Ramos (cell line): ENCODE measurements around the gene UBLCP1.

Source experiments
- in situ Hi-C: fragments of 300-500 bp; cut with MboI; formaldehyde crosslinking; loops from one replicate; pipeline ENCODE4 v1.14.3; 2022; ENCODE audit warnings: low sequenced_read_pairs; ENCODE audit not compliant: unreplicated experiment

The UBLCP1 gene

DNA sequence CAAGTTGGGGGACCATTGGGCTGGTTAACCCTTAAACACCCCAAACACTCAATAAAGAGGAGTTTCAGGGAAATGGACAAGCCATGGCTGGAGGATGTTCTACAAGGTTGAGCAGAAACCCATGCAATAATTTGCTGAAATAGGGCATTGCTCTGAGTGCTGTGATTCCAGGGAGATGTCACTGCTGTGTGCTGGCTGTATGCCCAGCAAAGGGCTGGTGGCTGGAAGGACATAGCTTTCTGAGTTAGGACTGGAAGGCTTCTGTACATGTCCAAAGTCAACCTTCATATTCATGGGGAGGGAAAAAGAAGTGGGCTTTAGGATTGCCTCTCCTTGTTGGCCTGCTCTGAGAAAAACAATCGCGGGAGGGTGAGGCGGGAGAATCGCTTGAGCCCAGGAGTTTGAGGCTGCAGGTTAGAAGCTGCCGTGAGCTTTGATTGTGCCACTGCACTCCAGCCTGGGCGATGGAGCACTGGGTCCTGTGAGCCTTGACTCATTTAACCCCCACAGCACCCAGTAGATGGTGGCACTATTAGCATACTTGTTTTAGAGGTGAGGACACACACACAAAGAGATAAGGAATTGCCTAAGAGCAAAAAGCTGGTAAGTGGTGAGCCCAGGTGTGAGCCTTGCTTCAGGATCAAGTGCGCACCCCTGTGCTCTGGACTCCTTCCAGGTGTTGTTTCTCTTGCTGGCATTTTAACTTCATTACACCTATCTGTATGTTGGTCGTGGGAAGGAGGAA, 46.8 kb downstream of the UBLCP1 start:
- in situ Hi-C loops, result loop anchor here (10.0 kb wide), 1 partner anchor 155 kb away; no protein-coding TSS in a partner anchor

DNA sequence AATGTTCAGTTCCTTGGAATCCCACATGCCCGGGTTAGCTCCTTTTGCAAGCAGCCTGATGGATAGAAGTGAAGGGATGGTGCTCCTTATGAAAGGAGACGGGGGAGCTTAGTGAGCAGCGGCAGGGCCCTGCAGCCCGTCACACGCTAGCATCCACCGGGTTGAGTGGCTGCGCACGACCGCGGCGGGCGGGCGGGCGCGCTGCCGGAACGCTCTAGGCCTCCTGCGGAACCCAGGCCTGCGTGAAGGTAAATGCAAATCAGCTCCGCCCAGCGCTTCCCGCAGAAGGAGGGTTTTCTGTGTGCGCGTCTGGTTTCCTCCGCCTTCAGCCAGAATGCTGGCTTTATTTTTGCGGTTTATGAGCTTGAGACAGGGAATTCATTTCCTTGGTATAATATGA, 47.4 kb downstream of the UBLCP1 start:
- in situ Hi-C loops, result loop anchor here (10.0 kb wide), 1 partner anchor 156 kb away; no protein-coding TSS in a partner anchor

DNA sequence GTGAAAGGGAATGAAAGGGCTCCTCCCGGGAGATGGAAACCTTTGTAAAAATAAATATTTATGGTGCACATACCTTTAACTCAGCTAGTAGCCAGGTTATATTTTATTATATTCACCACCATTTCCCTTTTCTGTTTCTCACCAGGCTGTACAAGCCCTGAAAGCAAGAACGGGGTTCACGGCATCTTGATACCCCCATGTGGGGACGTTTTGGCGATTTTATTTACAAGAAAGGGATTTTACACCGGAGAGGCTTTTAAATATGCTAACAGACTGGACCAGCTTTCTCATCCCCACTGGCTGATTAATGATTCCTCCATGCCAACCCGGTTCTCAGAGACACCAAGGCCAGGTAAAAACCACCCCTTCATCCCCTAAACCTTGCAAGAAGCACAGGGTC, 48.0 kb downstream of the UBLCP1 start:
- in situ Hi-C loops, result loop anchor here (10.0 kb wide), 1 partner anchor 156 kb away; no protein-coding TSS in a partner anchor

DNA sequence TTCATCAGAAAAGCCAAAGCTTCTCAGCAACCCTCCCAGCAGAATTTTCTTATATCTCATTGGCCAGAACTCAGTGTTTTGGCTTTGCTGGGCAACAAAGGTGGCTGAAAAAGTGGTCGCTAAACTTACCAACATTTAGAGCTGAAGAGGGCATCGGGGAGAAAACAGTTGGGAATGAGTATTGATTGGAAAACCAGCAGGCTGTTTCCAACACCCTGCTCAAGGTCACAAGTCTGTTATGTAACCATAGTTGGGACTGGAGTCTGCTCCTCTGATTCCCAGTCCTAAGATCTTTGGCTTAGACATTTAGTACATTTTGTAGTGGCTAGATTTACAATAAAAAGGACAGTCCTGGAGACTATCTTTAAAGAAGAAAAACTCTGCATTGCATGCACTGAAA, 50.1 kb downstream of the UBLCP1 start:
- in situ Hi-C loops, result loop anchor here (10.0 kb wide), 1 partner anchor 158 kb away; no protein-coding TSS in a partner anchor

DNA sequence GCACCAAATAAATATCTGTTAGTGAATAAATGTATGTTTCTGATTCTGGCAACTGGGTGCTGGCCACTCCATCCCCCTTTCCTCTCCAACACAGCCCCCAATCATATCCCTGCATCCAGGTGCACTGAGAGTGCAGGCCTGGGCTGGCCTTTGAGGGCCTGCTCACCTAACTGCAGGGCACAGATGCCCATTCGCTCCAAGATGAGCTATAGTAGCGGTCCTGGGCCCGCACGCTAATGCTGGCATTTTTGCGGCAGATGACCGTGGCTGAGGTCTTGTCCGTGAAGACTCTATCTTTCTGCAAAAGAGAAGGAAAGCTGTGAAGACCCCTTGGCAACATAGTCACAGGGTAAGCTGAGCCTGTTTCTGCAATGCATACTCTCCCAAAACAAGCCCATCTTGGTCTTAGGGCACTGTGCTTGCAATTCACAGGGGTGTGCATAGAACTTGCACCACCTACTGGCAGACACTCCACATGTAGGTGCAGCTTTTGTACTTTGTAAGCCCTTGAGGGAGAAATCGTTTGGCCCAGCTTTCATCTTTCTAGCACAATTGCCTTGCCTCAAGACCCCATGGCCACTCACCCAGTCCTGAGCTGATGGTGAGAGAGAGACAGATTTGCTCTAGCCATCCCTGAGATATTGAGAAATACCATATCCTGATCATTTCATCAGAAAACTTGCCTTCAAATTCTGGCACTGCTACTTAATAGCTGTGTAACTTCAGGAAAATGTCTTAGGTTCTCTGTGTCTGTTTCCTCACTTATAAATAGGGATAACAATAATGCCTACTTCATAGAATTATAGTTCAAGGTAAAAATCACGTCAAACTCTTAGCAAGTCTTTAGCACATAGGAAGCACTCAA, 53.7 kb downstream of the UBLCP1 start:
- in situ Hi-C loops, result loop anchor here (10.0 kb wide), 1 partner anchor 162 kb away; no protein-coding TSS in a partner anchor

DNA sequence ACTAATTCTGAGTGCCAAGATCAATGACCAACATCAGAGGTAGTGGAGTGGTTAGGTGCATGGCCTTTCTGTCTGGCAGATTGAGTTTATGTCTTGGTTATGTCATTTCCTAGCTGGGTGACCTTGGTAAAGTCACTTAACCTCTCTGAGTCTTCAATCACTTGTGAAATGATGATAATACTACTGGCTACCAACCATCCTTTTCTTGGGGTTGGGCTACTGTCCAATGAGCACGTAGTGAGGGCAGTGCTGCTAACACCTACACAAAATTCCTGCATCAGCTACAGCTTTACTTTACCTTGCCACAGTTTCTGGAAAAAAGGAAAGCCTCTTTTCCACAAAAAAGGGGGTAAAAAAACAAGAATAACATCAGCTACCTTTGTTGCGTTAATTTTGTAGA, 54.8 kb downstream of the UBLCP1 start:
- in situ Hi-C loops, result loop anchor here (10.0 kb wide), 1 partner anchor 163 kb away; no protein-coding TSS in a partner anchor

DNA sequence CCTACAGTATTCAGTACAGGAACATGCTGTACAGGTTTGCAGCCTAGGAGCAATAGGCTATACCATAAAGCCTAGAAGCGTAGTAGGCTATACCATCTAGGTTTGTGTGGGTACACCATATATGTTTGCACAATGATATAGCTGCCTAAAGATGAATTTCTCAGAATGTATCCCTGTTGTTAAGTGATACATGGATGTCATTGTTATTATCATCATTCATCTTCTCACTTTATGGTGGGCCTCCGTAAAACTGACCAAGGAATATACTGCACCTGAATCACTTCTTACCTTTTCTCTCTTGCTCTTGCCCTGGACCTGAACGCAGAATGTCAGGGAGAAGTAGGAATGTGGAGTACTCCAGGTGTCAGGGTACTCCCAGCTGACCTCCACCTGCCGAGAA, 55.4 kb downstream of the UBLCP1 start:
- in situ Hi-C loops, result loop anchor here (10.0 kb wide), 1 partner anchor 164 kb away; no protein-coding TSS in a partner anchor

DNA sequence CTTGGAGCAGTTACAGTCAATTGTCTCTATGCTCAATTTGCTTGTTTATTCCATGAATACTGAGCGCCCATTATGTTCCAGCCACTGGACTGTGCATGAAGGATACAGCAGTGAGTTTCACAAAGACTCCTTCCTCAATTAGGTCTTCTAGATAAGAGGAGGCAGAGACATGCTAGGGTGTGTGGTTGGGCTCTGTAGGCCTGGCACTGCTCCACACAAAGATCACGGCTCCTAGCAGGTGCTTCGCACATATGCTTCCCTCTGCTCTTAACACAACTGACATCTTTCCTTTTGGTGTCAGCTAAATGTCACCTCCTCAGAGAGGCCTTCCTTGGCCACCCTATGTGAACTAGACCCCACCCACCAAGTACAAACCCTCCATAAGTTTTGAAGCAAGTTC, 56.3 kb downstream of the UBLCP1 start:
- in situ Hi-C loops, result loop anchor here (10.0 kb wide), 1 partner anchor 165 kb away; no protein-coding TSS in a partner anchor

DNA sequence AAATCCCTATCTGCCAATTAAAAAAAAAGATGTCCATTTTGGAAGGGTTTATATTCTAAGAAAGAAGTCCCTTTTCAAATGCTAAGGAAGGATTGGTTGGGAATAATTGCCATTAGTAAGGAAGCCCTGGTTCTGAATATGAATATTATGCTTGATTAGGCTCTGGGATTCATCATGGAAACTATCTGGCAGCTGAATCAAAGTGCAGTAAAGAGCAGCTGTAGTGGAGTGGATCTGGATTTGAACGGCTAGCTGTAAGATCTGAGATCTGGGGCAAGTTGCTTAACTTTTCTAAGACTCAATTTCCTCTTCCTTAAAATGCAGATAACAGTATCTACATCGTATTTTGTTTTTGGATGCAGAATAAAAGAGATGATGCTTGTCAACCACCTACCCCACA, 56.7 kb downstream of the UBLCP1 start:
- in situ Hi-C loops, result loop anchor here (10.0 kb wide), 1 partner anchor 165 kb away; no protein-coding TSS in a partner anchor

DNA sequence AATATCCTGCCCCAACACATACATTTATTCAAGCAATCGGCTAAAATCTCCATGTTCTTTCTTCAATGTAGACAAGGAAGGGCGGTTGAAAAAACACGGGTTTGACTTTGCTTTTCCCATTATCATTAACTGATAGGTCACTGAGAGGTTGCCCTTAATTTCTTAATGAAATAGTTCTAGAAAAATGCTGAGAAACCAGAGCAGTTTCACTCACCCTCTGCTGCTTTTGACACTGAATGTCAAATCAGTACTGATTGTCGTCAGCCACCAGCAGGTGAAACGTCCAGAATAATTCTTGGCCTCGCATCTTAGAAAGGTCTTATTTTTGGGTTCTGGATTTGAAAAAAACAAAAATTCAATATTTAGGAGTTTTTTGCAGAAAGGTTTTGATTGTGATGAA, 59.1 kb downstream of the UBLCP1 start:
- in situ Hi-C loops, result no loop called here

DNA sequence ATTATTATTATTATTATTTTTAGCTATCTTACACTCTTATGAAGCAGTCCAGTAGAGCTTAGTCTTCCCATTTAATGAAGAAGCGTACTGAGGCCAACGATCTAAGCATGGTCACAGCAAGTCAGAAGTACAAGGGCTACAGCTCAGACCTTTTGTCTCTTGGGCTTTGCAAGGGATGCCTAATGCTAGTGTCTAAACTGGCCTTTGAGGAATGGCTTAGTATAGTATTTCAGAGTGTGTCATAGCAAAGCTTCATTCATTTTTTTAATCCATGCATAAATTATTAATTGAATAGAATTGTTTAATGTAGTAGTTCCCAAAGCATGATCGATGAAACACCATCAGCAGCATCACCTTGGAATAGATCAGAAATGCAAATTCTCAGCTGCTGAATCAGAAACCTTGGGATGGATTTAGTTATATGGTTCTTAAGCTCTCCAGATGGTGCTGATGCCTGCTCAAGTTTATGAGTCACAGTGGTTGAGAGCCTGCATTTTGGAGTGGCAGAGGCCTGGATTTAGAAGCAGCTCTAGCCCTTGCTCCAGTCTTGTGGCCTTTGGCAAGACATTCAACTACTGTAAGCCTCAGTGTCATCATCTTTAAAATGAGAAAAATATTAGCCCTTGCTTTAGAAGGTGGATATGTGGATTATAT, 61.1 kb downstream of the UBLCP1 start:
- in situ Hi-C loops, result no loop called here

DNA sequence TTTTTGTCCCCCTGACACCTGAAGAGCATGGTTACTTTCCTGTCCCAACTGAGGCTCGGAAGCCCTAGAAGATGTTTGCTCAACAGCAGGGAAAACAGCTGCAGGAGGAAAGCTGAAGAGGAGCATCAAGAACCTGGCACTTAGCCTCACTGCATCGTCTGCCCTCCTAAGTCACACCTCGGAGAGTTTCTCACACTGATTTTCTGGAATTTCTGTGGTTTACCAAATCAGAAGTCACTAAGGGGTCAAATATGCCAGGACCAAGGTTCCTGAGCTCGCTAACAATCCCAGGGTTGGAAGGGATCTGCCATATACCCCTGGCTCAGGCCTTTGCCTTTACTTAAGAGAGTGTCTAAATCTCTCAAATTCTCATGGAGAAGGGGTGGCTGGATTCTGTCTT, 61.9 kb downstream of the UBLCP1 start:
- in situ Hi-C loops, result no loop called here

DNA sequence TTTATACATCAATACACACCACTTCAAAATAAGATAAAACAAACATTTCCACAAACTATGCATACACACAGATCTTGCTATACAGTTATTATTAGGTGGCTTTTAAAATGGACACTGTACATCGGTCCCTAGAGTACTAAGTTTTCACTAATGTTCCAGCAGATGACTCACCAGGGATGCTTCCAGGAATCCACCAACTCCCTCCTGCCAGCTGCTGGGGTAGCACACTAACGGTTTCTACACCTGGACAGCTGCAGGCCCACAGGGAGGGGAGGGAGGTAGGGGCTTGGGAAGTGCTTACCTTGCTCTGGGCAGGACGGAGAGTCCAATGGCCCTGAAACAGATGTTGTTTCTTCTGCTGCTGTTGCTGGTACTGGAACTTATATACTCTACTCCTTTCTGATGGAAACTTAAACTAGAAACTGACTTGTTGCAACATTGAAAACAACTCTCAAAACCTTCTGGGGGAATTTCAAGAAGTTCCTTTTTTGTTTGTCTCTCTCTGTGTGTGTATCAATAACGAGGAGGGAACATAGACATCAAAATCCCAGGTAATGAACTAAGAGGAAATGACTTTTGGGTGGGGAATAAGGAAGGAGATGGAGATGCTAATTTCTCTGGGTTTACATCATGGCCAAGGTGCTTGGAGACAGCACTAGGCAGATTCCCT, 67.2 kb downstream of the UBLCP1 start, which contains the start of gene IL12B:
Gene IL12B (minus strand): TSS at position 357 of the 670 bp plus-strand sequence. CDS start 3,705 bp downstream, outside the sequence.
- in situ Hi-C loops, result no loop called here

DNA sequence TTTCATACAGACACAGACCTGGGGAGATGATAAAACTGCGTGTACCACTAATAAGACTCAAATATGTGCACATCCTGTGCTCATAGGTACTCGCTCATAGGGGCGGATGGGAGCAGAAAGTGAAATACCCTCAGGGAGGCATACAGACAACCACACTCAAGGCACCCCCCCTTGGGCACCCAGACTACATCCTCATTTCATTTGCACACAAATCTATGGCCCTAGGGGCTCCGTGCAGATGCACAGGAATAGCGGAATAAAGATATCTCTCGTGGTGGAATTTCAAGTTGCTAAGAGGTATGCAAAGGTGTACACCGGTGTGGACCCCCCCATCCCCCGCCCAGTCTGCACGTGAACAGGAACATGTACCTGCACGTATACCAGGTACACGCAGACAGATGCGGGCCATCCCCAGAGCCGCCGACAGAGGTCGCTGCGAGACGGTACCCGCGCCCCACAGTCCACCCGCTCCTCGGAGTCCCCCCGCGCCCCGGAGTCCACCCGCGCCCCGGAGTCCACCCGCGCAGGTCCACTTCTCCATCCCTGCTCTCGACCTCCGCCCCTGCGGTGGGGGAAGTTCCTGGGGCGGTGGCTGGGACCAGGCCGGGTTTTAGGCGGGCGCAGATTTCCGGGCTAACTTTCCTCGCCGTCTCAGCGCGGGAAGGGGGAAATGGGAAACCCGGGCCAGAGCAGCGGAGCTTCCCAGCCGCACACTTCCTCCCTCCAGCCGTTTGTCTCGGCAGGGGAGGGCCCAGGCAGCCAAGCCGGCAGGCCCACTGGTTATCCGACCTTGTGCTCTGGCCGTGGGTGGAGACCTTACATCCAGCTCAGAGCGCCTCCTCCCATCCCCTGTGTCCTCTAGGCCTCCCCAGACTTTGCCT, 68.2 kb downstream of the UBLCP1 start:
- in situ Hi-C loops, result no loop called here

DNA sequence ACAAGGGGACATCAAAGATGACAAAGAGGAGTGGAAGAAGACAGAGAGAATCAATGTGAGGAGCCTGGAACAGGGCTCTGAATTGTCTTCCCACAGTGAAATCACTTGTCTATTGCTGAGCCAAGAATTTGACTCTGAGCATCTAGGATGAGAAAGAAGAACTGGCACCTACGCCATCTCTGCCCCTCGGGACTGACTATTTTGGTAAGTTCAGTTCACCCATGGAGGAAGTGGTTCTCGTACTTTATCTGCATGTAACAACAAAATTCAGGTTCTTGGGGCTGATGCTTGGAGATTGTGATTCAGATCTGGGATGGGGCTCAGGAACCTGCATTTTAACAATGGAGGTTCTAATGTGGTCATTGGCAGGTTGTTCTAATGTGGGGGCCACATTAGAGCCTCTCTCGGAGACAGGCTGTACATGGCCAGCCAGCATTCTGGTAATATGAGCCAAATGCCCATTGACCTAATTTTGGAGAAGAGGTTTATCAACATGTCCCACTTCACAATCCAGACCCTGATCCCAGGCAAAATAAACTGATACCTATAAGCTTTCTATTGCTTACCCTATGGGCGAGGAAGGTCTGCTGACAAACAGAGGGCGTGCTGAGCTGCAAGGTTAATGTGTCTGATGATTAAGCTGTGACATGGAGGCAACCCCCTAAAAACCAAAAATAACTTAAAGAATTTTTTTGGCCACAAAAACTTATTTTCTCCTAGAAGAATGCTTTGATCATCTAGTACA, 69.9 kb downstream of the UBLCP1 start:
- in situ Hi-C loops, result no loop called here

DNA sequence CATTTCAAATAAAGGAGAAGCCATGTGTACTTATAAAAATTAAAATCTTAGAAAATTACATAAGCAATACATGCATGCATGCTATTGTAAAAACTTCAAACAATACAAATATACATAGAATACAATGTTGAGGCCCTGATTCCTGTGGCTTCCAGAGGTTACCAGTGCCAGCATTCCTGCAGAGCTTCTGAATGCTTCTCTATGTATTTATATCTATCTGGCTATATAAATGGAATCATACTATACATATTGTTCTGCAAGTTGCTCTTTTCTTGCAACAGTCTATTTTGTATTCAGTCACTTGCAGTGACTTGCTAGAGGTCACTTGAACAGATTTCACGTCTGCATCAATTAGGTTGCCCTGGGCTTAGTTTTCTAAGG, 70.4 kb downstream of the UBLCP1 start:
- in situ Hi-C loops, result no loop called here
